Activated CD8-positive, alpha-beta memory T cell treated with anti-CD3 and anti-CD28 coated beads, Interleukin-2, amount 50 U/mL, for 24 hours (primary cell): ENCODE measurements around the gene ANKRD27.
"Not testable (repeated sequence)": the region's sequence is repeated elsewhere in the genome, so short reads cannot be mapped to it uniquely, and the experiment has no call there.

Source experiments
- DNase-seq: peaks from one replicate; pipeline ENCODE4 v3.0.0-alpha.2; 2020; ENCODE audit errors: extremely low read depth

Gene ANKRD27

DNA sequence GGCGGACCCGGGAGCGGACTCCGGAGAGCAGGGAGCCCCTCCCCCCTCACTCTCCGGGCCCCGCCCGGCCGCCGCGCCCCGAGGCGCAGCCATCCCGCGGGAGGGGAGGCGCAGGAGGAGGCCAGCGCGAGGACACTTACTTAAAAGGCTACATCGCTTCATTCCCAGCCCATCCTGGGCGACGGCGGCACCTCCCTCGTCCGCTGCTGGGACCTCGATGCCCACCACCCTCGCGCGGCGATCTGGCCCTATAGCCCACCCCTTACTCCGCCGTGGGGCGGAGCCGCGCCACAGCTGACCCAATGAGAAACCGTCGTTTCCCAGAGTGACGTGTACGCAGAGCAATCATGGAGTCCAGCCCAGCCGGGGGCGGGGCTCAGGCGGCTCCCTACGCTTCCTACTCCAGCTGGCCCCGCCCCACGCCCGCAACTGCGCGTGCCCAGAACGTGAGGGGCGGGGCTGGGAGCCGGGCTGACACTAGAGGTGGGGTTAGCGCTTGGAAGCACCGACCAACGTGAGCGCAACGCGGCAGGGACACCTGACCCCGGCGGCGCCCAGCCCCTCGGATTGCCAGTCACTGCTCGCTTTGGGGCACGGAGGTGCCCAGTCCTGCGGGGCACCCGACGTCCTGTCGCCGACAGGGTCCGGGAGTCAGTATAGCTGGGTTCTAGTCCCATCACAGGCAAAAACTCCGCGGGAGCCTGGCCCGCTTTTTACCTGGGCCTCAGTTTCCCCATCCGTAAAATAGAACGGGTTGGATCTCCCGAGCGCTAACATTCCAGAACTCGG lies at the start of gene ANKRD27:
TSS of gene ANKRD27 (minus strand) at position 250 of the 789 bp plus-strand sequence. CDS start 16,165 bp downstream, outside the sequence.
- DNase-seq = peak; percentile 89

DNA sequence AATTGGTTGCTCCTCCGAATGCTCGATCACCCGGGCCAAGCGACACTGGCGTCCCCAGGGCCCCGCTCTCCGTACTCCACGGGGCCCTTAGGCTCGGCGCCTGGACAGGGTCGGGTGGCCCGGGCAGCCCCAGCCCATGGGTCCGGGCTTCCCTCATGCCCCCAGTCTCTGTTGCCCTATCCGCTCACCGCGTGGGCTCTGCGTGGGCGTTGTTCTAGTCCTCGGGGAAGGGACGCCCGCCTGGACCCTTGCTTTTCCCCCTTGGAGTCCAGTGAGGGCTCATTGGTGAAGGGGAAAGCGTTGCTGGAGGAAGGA lies 45.9 kb upstream of the ANKRD27 start:
- DNase-seq = no peak

DNA sequence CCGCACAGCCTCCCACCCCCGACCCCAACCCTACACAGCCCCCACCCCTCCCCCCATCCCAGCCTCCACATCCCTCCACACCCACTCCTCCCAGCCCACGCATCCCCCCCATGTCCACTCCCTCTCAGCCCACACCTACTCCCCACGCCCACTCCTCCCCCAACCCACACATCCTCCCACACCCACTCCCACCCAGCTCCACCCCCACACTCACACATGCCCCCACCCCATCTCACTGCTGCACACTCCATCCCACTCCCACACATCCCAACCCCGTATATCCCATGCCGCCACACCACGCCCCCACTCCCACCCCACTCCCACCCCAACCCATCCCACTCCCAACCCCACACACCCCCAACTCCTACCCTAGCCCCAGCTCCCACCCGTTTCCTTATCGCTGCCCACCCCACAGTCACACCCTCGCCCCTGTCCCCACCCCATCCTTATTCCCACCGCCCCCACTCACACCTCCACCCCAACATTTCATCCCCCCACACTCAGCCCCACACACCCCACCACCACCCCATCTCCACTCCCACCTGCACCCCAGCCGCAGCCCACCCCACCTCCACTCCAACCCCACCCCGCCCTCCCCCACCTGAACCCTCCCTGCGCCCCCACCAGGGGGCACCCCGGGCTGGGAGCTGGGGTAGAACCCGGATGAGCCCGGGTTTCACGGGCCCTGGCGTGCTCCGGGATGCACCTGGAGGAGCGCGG lies 45.4 kb upstream of the ANKRD27 start:
- no peak for DNase-seq

DNA sequence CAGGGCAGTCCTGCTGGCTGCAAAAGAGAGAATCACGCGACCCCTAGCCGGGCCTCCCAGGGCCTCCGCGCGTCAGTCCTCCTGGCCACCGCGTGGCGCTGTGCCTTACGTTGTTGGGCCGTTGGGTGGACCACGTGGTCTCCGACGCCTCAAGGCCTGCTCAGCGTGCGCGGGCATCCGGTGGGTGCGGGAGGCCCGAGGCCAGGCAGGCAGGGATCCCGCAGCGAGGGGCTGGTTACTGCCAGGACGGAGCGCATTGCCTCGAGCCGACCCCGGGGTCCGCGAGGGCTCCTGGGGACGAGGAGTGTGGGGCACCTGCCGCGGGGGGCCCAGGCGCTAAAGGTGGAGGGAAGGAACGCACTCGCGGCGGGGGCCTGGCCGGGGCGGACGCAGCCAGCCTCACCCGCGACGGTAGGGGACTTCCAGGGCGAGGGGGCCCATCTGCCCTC lies 44.7 kb upstream of the ANKRD27 start, which contains the start of gene TDRD12:
TSS of gene TDRD12 (plus strand) at position 157 of the 449 bp plus-strand sequence. CDS start 306 bp downstream, outside the sequence.
- DNase-seq = no peak

DNA sequence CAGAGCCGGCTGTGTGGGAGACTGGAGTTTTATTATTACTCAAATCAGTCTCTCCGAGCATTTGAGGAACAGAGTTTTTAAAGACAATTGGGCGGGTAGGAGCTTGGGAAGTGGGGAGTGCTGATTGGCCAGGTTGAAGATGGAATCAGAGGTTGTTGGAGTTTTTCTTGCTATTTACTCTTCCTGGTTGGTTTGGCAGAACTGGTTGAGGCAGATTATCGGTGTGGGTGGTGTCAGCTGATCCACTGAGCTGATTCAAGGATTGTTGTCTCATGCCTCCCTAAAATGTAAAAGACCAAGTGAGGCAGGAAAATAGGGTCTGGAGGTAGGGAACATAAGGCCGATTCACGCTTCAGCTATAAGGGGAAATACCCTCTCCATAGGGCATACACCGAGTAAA lies 43.3 kb upstream of the ANKRD27 start:
- no peak for DNase-seq

DNA sequence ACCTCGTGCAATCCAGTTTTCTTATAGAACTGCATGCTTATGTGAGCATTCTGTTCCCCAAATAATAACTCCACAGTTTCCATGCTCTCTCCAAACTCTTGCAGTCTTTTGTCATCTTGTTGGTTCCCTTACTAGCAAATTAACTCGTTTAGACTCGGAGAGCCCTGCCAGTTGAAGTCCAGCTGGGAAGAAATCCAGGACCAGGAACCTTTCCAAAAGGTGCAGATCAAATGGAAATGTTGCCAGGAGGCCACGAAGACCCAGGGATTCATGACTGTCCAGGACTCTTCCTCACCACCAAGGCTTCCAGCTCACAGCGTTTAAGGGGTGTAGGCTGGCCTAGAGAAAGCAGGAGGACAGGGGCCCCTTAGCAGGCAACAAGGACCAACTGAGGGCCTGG lies 42.5 kb upstream of the ANKRD27 start:
- DNase-seq = no peak

DNA sequence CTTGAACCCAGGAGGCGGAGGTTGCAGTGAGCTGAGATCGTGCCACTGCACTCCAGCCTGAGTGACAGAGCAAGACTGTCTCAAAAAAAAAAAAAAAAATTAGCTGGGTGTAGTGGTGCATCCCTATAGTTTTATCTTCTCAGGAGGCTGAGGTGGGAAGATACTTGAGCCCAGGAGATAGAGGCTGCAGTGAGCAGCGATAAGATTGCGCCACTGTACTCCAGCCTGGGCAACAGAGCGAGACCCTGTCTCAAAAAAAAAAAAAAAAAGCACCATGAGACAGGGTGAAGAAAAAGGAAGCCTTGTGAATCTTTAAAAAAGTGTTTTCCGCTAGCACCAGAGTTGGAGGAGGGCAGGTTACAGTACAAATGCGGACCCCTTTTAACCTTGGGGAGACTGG lies 41.2 kb upstream of the ANKRD27 start:
- DNase-seq = not testable (repeated sequence)

DNA sequence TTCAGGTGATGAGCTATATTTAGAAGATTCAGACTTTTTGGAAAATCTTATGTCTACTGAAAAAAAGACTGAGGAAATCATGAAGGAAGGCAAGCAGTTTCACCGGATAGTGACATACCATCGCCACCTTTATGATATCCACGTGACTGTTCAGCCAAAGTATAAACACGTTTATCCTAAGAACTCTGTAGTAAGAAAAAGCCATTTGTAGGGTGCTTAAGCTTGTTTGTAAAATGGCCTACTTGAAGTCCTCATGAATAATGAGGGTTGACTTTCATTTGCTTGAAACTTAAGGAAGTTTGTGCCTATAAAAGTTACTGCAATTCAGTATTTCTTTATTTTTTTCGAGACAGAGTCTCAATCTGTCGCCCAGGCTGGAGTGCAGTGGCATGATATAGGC lies 36.8 kb upstream of the ANKRD27 start:
- no peak for DNase-seq

DNA sequence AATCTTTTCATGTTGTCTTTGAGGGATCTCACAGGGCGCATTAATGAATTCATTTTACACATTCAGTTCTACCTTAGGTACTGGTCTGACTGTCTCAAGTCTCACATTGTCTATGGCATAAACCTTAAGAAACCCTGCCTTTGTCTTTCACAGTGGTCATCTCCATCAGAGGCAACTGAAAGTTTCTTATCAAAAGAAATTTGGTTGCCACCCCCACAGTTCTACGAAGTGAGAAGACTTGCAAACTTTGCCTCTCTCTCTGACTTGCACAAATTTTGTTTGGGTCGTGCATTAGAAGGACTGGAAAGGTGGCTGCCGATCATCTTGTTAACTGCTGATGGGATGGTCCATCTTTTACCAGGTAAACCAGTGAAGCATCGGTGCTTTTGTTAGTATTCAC lies 34.1 kb upstream of the ANKRD27 start:
- no peak for DNase-seq

DNA sequence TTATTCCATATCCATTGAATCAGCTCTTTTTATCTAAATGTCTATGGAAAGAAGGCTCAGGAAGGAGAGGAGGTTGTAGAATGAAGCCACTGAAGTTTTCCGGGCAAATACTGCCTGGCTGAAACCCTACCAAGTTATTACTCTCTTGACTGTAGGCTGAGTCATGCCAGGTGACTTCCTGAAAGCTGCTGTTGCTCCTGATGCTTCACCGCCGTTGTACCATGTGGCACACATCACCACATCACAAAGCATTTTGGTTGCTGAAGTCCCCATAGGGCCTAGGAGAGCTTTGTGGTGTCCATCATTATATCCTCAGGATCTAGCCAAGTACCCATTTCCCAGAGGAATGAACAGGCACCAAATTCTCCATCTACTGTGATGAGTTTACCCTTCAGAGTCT lies 33.5 kb upstream of the ANKRD27 start:
- DNase-seq = no peak

DNA sequence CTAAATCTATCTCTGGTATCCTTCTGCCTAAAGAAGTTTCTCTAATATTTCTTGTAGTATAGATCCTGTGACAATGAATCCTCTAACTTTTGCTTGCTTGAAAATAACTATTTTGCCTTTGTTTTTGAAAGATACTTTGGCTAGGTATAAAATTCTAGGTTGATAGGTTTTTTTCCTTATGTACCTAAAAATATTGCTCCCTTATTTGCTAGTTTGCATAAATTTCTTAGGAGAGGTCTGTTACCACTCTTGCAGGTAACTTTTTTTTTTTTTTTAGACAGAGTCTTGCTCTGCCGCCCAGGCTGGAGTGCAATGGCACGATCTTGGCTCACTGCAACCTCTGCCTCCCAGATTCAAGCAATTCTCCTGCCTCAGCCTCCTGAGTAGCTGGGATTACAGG lies 29.0 kb upstream of the ANKRD27 start:
- not testable (repeated sequence) for DNase-seq

DNA sequence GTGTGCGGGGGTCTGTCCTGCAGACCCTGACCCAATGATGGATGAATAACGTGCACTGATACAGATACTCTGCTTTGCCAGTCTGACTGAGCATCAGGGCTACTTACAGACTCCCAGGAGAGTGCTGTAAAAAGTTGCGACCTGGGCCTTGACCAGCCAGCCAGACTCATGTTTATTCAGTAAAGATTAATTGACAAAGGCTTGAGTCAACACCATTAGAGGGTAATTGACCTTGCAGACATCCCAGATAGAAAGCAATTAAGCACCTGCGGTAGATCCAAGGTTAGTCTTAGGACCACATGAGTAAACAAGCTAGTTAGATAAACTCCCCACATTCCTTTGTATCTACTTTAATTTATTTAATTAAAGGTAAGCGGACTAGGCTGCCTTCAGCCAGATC lies 27.0 kb upstream of the ANKRD27 start:
- DNase-seq = no peak

DNA sequence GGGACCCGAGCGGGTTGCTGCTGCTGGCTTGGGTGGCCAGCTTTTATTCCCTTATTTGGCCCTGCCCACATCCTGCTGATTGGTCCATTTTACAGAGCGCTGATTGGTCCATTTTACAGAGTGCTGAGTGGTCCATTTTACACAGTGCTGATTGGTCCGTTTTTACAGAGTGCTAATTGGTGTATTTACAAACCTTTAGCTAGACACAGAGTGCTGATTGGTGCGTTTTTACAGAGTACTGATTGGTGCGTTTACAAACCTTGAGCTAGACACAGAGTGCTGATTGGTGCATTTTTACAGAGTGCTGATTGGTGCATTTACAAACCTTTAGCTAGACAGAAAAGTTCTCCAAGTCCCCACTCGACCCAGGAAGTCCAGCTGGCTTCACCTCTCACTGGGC lies 25.1 kb upstream of the ANKRD27 start:
- not testable (repeated sequence) for DNase-seq

DNA sequence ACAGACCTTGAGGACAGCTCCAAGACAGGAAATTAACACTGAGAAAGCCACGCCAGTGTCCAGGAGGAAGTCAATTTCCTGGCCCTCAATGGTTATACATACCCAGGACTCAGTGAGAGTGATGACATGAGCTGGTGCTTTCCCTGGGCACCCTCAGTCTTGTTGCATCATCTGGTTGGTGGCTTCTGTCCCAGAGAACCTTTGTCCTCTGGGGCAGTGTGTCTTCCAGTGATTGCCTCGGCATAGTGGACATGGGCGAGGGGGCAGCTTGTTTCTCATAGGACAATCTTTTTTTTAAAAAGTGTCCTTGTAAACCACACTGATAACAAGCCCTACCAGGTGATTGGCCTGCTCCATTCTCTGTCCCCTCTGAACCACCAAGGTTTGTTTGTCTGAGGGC lies 21.8 kb upstream of the ANKRD27 start:
- DNase-seq = not testable (repeated sequence)

DNA sequence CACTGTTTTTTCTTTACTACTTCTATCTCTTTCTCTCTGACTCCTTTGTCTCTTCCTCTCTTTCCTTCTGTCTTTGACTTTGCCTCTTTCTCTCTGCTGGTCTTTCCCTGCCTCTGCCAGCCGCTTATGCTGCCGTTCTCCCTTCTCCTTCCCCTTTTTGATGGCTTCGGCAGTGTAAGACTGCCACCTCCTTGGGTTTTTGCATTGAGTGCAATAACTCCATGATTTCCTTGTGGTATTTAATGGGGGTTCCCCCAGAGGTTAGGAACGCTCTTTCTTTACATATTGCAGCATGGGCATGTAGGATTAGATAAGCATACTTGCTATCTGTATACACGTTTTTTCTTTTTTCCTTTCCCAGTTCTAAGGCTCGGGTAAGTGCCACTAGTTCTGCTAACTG lies 20.5 kb upstream of the ANKRD27 start:
- not testable (repeated sequence) for DNase-seq

DNA sequence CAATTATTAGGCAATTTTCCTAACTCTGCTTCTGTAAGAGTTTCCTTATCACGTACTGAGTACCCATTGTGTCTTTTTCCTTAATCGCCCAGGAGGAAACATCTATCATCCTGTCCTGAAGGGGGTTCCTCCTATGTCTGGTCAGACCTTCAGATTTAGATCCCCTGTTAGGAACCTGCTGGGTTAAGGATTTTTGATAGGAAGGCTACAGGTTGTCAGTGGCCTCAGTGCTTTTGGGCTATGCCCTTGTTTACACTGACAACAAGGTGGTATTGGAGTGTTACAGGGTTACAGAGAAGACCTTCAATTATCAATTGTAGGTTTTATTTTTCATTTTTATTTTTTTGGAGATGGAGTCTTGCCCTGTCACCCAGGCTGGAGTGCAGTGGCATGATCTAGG lies 19.9 kb upstream of the ANKRD27 start:
- not testable (repeated sequence) for DNase-seq

DNA sequence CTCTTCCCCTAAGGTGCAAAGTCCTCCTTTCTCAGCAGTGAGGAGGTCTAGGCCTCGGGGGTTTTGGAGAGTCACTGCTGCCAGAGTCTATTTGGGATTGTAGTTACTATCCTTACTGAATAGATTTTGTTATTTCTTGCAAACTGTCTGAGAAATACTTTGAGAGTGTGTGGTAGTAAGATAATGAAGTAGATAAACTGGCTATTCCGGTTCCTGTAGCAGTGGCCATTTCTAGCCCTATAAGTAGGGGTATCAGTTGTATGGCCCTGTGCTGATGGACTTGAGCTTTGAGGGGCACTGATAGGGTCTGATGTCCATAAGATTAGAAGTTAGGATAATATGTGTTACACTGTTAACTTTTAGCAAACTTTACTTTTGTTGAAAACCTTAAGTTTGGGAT lies 19.3 kb upstream of the ANKRD27 start:
- DNase-seq = not testable (repeated sequence)

DNA sequence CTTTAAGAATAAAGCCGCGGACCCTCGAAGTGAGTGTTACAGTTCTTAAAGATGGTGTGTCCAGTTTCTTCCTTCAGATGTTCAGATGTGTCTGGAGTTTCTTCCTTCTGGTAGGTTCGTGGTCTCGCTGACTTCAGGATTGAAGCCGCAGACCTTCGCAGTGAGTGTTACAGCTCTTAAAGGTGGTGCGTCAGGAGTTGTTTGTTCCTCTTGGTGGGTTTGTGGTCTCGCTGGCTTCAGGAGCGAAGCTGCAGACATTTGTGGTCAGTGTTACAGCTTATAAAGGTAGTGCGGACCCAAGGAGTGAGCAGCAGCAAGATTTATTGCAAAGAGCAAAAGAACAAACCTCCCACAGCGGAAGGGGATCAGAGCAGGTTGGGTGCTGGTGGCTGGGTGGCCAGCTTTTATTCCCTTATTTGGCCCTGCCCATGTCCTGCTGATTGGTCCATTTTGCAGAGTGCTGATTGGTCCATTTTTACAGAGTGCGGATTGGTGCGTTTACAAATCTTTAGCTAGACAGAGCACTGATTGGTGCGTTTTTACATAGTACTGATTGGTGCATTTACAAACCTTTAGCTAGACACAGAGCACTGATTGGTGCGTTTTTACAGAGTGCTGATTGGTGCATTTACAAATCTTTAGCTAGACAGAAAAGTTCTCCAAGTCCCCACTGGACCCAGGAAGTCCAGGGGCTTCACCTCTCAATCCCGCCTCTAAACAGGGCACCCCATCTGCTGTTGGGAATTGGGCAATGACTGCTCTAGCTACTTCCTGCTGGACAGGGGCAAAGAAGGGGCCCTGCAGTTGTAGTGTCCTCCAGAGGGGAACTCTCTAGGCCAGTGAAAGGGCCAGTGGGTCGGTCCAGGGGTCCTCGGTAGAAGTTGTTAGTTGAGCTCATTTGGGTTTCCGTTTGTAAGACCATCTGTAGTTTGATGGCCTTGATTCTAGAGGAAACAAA lies 18.4 kb upstream of the ANKRD27 start:
- DNase-seq = not testable (repeated sequence)

DNA sequence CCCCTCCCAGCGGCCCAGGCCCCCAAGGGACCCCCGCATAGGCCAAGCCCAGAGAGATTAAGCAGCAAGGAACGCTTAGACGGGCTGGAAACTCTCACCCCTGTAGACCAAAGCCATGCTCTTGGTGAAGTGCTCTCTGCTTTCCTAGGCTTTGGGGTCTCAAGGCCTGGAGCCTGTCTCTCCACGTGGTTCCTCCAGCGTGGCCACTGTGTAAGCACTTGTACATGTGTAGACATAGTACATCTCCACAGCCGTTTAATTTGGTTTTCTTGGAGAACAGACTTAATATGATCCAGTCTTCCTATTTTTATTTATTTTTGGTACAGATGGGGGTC lies 17.7 kb upstream of the ANKRD27 start:
- no peak for DNase-seq

DNA sequence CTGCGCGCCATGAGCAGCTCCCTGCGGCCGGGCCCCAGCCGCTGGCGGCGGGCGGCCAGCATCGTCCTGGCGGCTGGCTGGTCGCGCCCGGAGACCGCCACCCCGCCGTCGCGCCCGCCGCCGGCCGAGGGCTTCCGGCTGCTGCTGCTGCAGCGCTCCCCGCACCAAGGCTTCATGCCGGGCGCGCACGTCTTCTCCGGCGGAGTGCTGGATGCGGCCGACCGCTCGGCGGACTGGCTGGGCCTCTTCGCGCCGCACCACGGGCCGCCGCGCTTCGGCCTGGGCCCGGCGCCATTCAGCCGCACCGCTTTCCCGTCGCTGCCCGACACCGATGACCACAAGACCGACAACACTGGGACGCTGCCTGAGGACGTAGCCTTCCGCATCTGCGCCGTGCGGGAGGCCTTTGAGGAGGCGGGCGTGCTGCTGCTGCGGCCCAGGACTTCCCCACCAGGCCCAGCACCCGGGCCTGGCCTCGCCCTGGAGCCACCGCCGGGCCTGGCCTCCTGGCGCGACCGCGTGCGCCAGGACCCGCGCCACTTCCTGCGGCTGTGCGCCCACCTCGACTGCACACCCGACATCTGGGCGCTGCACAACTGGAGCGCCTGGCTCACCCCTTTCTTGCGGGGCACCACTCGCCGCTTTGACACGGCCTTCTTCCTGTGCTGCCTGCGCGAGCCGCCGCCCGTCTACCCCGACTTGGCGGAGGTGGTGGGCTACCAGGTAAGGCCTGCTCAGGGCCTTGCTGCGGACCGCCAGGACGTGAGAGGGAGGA lies 17.2 kb upstream of the ANKRD27 start:
- DNase-seq = no peak

DNA sequence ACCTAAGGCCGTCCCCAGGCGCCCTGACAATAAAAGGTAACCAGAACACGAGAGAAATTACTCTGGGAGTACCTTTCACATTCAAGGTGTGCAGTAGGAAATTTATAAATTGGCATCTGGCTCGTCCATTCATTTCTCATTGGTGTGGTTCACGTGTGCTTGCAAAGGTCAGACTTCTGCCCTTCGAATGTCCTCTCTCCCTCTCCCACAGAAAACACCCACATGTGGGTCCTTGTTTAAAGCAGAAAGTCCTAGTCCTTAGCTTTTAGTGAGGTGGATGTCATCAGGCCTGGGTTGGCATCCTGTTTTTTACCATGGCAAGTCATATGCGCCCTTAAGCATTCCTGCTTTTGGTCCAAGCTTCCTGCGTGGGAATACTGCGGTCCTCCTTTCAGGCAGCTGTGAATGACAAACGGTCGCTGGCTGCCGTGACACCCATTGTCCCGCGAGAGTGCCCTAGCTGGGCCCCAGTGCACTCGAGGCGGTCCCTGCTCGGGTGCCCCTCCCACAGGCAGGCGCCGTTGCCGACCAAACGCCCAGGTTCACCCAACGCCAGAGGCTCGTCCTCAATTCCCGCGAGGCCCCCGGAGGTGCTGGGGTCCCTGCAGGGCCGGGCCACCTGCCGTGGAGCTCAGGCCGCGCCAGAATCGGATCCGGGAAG lies 16.4 kb upstream of the ANKRD27 start, which contains the start of gene NUDT19:
TSS of gene NUDT19 (plus strand) at position 531 of the 661 bp plus-strand sequence. CDS start 140 bp downstream, outside the sequence.
- no peak for DNase-seq
